Activated T-cell treated with anti-CD3 and anti-CD28 coated beads for 4 hours (primary cell): ENCODE measurements around the gene GPC6.

Source experiments
- DNase-seq: peaks from one replicate; pipeline ENCODE4 v3.0.0-alpha.2; 2020

Gene GPC6

DNA sequence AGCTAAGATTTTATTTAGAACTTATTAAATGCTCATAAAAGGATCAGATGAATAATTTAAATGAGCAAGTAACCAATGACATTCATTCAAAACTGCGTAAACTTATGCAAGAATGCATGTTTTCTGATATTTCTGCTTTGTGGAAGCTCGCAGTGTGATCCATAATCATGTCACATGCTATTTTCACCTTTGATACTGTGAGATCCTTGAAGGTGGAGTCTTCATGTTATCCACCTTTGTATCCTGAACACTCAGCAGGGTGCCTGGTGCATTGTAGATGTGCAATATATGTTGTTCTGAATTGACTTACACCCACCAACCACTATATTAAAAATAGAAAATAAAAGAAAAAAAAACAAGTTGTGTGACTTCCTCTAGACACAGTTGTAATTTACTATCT is 919.4 kb downstream of the GPC6 start:
- DNase-seq, result no peak

- DNase-seq, result no peak
Measured at GRCh38 chr13:94153586-94153985, 927.0 kb downstream of the GPC6 start.

DNA sequence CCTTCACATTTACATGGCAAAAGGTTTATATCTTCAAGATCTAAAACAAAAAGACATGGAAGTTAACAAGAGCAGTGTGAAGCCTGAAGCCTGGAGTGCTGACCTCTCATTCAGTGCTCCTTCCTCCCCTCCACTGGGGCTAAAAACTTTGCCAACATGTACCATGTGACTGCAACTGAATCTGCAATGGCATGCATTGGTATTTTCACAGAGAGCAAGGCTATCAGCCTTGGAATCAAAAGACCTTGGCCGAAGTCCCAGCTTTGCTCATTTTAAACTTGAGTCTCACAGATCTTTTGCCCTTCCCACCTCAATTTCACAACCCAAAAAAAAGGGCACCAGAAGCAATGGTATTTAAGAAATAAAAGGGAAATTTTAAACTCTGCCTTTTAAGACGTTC is 927.8 kb downstream of the GPC6 start:
- DNase-seq, result no peak

- no peak for DNase-seq
Measured at GRCh38 chr13:94157705-94158218, 931.2 kb downstream of the GPC6 start.

GRCh38 chr13:94160875-94161274 is 934.3 kb downstream of the GPC6 start:
- DNase-seq, result no peak

DNA sequence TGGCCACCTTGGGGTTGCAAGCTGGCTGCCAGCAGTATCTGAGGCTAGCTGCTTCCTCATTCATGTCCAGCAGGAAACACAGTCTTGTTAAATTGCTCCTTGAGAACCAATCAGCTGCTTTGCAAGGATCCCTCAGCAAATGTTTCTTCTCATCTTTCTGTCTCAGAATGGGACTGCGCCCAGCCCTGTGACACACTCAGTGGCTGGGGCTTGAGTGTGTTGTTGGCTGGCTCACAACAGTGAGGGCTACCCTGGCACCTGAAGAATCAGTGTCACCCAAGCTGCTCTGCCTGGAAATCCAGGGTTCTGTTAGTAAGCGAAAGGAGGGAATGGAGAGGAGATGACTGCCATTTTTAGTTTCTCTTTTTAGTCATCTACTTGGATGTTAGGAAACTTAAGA is 935.7 kb downstream of the GPC6 start:
- no peak for DNase-seq

- no peak for DNase-seq
Measured at GRCh38 chr13:94163535-94163934, 936.9 kb downstream of the GPC6 start.

DNA sequence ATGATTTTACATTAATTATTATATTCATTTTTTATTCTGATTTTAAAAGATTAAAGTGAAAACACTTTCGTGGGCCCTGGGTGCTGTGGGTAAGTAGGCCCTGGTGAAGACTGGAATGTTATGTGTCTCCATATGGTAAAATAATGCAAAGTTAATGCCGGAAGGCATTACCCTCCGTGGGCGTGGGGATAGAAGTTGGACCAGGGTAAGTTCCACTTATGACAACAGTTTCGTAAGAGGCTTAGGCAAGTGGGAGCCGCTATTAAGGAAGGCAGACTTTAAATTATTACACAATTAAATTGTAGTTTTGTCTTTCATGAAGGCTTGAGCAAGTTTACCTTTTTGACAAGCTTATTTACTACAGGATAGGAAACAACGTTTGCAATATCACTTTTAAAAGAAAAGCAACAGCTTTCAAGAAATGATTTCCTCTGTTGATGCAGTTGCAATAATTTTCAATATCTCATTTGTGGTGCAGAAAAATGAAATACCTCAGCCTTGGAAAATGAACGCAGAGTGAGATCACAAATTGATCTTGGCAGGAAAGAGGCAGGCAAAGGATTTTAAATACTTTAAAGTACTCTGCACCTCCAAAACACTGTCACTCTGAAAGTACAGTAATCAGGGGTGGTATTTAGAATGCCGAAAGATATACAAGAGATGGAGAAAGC is 942.3 kb downstream of the GPC6 start:
- DNase-seq, result no peak

- no peak for DNase-seq
Measured at GRCh38 chr13:94169454-94170144, 943.0 kb downstream of the GPC6 start.

GRCh38 chr13:94170145-94170571 is 943.6 kb downstream of the GPC6 start:
- DNase-seq, result no peak

DNA sequence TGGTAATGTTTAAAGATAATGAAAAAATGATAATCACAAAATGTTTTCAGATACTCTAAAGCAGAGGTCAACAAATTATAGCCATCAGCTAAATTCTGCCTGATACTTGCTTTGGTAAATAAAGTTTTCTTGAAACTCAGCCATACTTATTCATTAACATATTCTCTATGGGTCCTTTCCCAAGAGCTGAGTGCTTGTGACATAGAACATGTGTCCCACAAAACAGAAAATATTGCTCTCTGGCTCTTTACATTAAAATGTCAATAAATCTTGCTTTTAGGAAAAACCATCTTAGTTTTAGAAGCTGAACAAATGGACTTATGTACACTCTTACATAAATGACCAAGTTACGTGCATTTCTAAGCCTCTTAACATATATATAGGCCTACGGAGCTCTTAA is 945.8 kb downstream of the GPC6 start:
- no peak for DNase-seq

DNA sequence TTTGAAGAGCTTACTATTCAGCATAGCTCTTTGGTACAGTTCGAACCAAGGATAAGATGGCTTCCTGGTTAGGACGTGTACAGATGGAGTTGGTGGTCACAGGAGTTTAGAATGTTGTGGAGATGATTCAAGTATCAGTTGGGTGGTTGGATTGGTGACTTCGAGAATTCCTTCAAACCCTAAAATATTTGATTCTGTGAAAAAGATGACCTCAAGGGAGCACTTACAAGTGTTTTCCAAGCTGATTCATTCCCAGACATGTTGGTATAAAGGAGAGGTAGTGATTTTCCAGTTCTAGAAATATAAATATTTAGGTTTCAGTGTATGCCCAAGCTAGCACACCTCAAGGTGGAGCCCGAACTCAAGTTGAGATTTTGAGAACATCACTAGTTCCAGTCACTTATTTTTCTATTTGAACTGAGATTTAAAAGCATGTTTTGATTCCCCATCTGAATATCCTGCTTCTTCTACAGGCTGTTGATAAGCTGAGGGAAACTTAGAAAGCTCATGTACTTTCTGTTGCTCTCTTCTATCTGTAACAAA is 946.8 kb downstream of the GPC6 start:
- DNase-seq, result no peak

DNA sequence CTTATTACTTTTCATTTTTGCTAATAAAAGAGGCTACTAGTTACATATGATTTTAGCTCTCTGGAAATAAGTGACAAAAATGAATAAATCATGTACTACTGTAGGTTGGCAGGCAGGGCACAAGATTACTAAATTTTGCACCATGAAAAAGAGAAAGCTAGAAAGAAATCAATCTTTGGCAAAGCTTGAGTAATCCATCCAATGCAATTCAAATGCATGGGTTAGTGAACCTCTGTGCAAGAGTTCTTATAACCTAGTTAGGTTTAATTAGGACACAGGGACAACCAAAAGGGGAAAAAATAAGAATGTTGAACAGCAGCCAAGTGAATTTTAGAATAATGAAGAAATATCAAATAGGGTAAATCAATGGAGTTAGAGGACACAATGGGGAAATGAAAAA is 947.4 kb downstream of the GPC6 start:
- no peak for DNase-seq

DNA sequence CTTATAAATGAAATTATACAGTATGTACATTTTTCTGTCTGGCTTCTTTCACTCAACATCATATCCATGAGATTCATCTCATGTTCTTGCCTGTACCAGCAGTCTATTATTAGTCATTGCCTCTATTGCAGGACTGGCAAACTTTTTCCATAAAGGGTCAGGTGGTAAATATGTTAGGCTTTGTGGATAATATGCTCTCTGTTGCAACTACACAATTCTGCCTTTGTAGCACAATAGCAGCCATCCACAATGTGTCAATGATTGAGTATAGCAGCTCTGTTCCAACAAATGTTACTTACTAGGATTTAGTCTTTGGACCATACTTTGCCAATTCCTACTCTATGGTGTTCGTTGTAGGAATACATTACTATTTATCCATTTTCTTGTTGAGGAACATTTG is 948.5 kb downstream of the GPC6 start:
- DNase-seq, result no peak

DNA sequence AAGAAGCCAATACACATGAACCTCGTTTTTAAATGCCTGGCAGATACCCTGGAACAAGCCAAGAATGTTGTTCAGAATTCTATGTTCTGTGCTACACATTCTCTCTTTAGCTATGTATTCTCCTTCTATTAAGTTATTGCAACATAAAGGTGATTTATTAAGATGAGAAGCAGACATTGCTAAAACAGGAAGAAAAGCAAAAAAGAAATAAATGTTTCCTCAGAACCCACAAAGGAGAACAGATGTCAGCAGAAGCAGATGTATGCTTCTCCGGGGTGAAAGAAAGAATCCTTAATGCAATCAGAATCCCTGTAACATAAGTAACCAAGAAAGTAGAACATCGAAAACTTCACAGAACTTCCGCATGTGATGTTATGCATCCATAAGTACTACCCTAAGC is 950.0 kb downstream of the GPC6 start:
- DNase-seq, result no peak

DNA sequence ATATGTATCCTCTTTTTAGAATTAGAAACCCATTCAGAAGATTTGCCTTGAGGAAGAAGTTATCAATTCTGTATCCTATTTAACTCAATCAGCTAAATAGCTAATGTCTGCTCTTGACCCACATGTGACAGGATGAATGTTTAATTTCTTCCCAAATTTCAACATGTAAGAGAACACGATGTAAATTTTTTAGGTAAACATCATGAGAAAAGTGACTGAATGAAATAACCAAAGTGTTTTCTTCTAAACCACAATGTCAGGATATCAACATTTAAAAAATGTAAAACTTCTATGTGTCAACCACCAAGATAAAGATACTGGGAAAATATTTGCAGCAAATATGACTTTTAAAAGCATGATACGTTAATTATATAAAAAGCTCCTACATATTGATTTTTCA is 950.4 kb downstream of the GPC6 start:
- no peak for DNase-seq

DNA sequence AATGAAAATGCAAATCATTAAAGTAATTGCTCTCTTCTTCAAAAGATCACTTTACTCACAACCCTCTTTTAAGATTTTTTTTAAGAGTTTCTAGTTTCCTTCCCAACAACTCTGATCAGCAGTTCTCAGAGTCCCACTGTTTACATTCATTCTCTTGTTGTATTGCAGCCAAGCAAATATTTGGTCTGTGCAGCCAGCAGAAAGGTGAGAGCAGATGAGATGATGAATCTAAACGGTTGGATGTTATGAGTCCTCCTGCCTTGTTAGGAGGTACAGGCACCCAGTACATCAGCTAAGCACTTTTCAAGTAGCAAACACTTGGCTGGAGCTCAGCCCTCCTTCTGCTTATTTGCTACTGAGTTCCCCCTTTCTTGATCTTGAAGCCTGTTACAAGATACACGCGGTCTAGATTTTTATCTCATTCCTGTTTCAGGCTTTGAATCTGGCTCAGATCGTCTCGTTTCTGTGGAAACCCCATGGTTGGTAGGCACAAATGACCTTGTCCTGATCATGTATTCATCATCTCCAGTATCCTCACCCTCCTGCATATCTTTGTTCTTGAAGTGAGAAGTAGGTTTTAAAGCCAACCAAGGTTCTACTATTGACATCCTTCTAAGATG is 952.1 kb downstream of the GPC6 start:
- DNase-seq, result no peak

GRCh38 chr13:94181461-94182107 is 955.0 kb downstream of the GPC6 start:
- no peak for DNase-seq

DNA sequence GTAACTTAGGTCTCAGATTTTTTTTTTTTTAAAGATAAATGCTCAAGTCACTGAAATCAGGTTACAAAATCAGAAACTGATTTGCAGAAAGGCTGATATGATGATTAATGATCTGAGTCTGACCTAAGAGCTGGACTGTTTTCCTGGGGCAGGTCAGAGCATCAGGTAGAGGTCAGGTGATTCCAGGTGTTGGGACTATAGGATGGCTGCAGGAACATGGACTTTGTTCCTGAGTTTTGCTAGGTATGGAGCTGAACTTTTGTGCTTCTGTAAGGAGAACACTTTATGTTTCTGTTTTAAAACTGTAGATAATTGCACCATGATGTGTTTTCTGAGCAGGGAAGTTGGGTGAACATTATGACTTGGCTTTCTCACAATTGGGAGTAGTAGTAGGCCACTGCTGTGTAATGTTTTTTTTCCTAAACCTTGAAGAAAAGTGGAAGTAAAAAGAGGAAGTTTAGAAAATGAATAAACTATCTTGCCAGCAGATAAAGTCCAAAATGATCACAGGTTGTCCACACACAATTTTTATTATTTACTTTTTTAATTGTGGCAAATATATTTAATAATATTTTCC is 955.7 kb downstream of the GPC6 start:
- DNase-seq, result no peak

- DNase-seq, result no peak
Measured at GRCh38 chr13:94186470-94186869, 959.9 kb downstream of the GPC6 start.

DNA sequence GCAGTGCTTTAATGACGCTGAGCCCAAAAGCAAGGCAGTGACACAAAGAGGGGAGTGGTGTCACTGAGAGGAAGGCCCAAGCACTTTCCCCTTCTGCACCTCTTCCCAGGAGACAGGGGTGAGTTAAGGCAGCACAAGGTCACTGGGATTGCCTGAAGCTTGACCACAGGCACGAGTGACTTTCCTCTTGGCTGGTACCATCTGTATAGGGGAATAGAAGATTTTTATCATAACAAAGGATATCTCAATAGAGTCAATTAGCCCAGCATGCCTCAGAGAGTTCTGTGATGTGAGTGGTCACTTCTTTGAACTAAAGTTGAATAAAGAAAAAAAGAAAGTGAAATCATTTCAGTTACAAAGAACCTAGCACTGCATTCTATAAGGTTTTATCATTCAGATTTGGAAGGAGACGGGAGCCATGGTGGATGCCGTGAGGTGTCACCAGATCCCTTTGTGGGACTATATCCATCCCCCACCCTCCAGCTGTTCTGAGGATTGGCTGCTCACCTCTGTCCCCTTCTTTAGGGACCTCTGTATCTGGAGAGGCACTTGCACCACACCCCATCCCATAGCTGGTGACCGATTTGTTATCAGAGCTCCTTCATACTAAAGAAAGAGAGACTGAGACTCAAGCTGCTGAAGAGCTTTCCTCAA is 961.7 kb downstream of the GPC6 start:
- DNase-seq, result no peak

GRCh38 chr13:94192431-94192975 is 965.9 kb downstream of the GPC6 start:
- DNase-seq, result no peak
